ENCODE results near the gene XYLT1.
"Not testable (repeated sequence)": the region's sequence is repeated elsewhere in the genome, so short reads cannot be mapped to it uniquely, and the experiment has no call there.

XYLT1 gene

GRCh38 chr16:17335406-17335805 lies 135.4 kb downstream of the XYLT1 start:
- not testable (repeated sequence) for DNase-seq (ENCODE audit: low read depth in 2 of 2)

DNA sequence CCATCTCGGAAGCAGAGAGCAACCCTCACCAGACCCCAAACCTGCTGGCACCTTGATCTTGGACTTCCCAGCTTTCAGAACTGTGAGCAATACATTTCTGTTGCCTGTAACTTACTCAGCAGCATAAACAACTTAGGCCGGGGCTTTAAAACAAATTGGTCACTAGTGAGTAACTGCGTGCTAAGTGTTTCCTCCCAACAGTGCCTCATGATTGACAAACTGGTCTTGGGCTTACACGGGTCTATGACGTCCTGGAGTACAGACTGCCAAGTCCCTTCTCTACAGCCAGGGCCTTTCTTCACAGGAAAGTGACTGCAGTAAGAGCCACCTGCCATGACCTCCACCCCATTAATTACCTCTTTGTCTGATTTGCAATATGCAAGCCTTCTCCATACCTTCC lies 136.7 kb downstream of the XYLT1 start:
- no peak for DNase-seq (ENCODE audit: low read depth in 2 of 2)

- DNase-seq (ENCODE audit: low read depth in 2 of 2): no peak
Observed at GRCh38 chr16:17333229-17333628, 137.5 kb downstream of the XYLT1 start.

- DNase-seq (ENCODE audit: low read depth in 2 of 2): no peak
Observed at GRCh38 chr16:17331991-17332390, 138.8 kb downstream of the XYLT1 start.

GRCh38 chr16:17331071-17331607 lies 139.6 kb downstream of the XYLT1 start:
- no peak for DNase-seq (ENCODE audit: low read depth in 2 of 2)

- DNase-seq (ENCODE audit: low read depth in 2 of 2): no peak
Observed at GRCh38 chr16:17330044-17330443, 140.7 kb downstream of the XYLT1 start.

GRCh38 chr16:17329391-17329790 lies 141.4 kb downstream of the XYLT1 start:
- DNase-seq (ENCODE audit: low read depth in 2 of 2): no peak

- no peak for DNase-seq (ENCODE audit: low read depth in 2 of 2)
Observed at GRCh38 chr16:17328932-17329331, 141.8 kb downstream of the XYLT1 start.

- DNase-seq (ENCODE audit: low read depth in 2 of 2): no peak
Observed at GRCh38 chr16:17327664-17328335, 143.0 kb downstream of the XYLT1 start.

- no peak for DNase-seq (ENCODE audit: low read depth in 2 of 2)
Observed at GRCh38 chr16:17325476-17326143, 145.2 kb downstream of the XYLT1 start.

GRCh38 chr16:17324451-17324850 lies 146.3 kb downstream of the XYLT1 start:
- no peak for DNase-seq (ENCODE audit: low read depth in 2 of 2)

DNA sequence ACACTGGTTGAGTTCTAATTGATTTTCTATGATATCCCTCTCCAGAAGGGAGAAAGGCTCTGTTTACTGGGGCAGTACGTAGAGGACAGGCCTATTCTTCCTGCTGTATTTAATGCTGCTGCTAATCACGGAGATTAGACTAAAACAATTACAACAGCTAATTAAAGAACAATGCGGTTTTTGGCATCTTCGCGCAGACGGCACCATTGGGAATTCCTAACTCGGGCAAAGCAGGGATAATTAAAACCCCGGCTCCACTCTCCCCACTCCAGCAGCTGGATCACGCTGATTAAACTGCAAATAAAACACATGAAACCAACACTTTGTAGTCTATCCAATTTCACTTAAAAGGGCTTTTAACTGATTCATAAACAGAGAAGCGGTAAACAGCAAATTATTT lies 147.6 kb downstream of the XYLT1 start:
- no peak for DNase-seq (ENCODE audit: low read depth in 2 of 2)

DNA sequence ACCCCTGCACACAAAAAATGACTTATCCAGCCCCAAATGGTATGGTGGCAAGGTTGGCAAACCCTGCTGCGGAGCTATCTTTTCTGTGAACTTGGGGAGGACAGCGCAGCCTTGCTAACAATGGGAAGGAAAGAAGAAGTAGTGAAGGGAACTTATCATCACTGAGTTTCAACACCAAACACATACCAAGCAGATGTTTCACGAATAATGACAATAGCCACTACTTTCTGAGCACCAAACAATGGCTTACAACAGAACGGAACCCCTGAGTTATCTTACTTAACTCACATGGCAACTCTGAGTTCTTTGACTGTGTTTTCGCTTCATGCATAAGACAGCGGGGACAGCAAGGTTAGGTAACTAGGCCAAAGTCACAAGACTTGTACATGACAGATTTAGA lies 148.9 kb downstream of the XYLT1 start:
- DNase-seq (ENCODE audit: low read depth in 2 of 2): no peak

GRCh38 chr16:17320009-17320408 lies 150.8 kb downstream of the XYLT1 start:
- DNase-seq (ENCODE audit: low read depth in 2 of 2): no peak

DNA sequence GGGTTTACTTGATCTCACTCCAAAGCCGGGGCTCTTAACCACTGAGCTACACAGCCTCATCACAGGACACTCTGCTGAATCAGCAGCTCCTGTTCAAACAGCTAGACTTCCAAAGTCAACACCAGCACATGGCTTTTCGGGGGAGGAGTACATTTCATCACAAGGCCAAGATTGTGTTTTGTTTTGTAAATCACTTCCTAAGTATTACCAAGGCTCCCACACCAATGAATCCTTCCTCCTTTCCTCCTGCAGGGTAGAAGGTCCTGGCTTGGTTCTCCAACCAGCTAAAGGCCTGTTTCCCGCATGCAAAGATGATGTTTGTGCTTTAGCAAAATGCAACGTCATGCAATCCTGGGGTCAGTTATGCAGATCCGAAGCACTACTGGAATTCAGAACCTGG lies 152.5 kb downstream of the XYLT1 start:
- no peak for DNase-seq (ENCODE audit: low read depth in 2 of 2)

GRCh38 chr16:17316005-17316404 lies 154.8 kb downstream of the XYLT1 start:
- no peak for DNase-seq (ENCODE audit: low read depth in 2 of 2)

DNA sequence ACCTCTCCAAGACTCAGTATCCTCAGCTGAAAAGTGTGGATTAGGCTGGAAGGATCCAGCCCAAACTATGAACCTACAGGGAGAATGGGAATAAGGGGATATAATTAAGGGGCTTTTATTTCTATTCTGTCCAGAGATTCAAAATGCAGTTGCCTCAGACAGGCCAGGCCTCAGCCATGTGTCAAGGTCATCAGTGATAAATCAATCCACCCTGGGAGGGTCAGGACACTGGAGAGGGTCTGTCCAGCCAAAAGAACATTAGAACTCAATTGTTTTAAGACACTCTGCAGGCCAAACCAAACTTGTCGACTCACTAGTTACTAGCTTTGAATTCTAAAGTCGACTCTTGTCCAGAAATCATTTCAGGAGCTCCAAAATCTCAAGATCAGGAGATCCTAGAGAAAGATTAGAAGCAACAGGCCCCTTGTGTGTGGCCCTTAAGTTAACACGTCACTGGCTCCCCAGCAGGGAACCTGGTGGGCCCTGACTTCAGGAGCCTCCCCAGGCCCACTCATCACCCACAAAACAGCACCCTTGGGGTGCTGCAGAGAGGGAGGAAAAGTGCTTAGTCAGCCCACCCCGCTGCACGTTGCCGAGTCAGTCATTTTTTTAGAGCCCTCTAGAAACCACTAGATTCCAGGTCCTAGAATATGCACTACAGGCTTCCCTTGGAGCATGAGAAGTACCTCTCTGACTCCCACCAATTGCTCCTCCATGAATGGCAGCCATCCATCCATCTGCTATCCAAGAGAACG lies 156.8 kb downstream of the XYLT1 start:
- no peak for DNase-seq (ENCODE audit: low read depth in 2 of 2)

GRCh38 chr16:17313085-17313611 lies 157.6 kb downstream of the XYLT1 start:
- no peak for DNase-seq (ENCODE audit: low read depth in 2 of 2)

DNA sequence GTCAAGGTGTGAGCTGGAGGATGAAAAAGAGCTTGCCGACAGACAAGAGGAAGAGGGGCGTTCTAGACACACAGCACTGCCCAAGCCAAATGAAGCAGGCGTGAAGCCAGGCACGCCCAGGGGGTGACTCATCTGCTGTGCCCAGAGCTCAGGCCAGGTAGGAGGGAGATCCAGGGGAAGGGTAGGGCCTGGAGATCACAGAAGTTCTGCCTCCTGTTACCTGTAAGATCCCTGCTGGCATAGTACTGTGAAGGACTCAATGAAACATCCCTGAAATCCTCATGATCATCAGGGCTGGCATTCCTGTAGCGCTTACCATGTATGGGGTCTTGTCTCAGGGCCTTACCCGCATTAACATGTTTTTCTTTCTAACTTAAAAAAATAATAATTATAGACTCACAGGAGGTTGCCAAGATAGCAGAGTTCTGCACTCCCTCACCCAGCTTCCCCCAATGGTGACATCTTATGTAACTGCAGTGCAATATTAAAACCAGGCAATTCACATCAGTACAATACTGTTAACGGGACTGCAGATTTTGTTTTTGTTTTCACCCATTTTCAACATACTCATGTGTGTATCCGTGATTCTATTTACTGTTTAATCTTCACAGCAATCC lies 158.6 kb downstream of the XYLT1 start:
- no peak for DNase-seq (ENCODE audit: low read depth in 2 of 2)

DNA sequence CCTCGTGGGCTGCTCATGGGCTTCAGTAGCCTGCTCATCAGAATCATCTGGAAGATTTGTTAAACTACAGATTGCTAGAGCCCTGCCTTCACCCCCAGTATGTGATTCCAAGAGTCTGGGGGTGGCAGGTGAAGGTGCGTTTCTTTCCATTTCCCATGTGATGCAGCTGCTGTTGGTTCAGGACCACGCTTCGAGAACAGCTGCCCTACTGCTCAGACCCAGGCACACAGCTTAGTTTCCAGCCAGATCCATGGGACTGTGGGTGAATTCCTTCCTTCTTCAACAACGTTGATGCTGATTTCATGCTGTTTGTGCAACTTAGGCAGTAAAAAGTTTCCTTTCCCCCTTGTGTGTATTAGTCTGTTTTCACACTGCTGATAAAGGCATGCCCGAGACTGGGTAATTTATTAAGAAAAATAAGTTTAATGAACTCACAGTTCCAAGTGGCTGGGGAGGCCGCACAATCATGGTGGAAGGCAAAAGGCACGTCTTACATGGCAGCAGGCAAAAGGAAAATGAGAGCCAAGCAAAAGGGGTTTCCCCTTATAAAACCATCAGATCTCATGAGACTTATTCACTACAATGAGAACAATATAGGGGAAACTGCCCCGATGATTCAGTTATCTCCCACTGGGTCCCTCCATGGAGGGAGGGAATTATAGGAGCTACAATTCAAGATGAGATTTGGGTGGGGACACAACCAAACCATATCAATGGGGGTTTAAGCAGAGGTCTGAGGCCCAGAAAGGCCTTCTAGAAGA lies 159.2 kb downstream of the XYLT1 start:
- DNase-seq (ENCODE audit: low read depth in 2 of 2): no peak

DNA sequence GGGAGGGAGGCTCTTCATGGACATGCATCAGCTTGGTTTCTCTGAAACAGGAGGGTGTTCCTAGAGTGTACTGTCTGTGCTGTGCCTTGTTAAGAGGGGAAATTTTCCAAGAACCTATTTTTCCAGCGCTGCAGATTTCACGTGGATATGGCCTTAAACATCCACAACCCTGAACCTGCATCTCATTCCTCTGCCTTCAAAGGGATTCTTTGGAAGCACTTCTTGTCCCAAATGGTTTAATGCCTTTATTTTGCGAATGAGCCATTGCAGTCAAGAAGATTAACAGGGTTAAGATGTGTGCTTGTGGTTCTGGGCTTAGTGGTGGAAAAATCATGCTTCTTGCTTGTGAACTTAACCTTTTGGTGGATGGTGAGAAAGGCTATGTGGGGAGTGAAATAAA lies 161.2 kb downstream of the XYLT1 start:
- no peak for DNase-seq (ENCODE audit: low read depth in 2 of 2)
